CD14-positive monocyte (primary cell): Measurements from ENCODE around the gene NXPH1. TPM values are rescaled to one million over a fixed set of nuclear protein-coding genes. Genes with fewer than 3 reads are reported as not detected.

Source experiments
- DNase-seq, 3 donors: peaks; one replicate each; pipeline ENCODE4 v3.0.0-alpha.2; 2011 to 2022
- H2AFZ ChIP-seq: 2 replicates; pipeline ENCODE4 v1.6.0; 2012; ENCODE audit warnings: mild to moderate bottlenecking, low read depth, low read length, inconsistent platforms; ENCODE audit not compliant: insufficient read depth, poor library complexity, severe bottlenecking
- H3K27ac ChIP-seq, 2 donors: 1 replicate in 1 of 2; 2 replicates in 1 of 2; pipeline ENCODE4 v1.5.1; 2012 to 2013; ENCODE audit warnings: low read length in 2 of 2, control low read depth in 1 of 2, inconsistent platforms in 1 of 2, low read depth in 1 of 2, mild to moderate bottlenecking in 1 of 2
- H3K27me3 ChIP-seq, 2 donors: one replicate each; pipeline versions ENCODE4 v1.6.0 to v1.6.1; 2011 to 2013; ENCODE audit warnings: low read length in 2 of 2; ENCODE audit not compliant: control insufficient read depth in 2 of 2, insufficient read depth in 2 of 2
- H3K36me3 ChIP-seq, 2 donors: replicated peaks in 1 of 2; 1 replicate in 1 of 2; 2 replicates in 1 of 2; pipeline versions ENCODE4 v1.5.1 to v1.6.1; 2012 to 2013; ENCODE audit warnings: low read length in 2 of 2, control low read depth in 1 of 2, inconsistent platforms in 1 of 2, mild to moderate bottlenecking in 1 of 2; ENCODE audit not compliant: insufficient read depth in 2 of 2, control insufficient read depth in 1 of 2
- H3K4me1 ChIP-seq, 2 donors: 1 replicate in 1 of 2; 2 replicates in 1 of 2; pipeline versions ENCODE4 v1.5.1 to v1.6.1; 2012 to 2013; ENCODE audit warnings: low read length in 2 of 2, control low read depth in 1 of 2, inconsistent platforms in 1 of 2, mild to moderate bottlenecking in 1 of 2, moderate library complexity in 1 of 2; ENCODE audit not compliant: insufficient read depth in 2 of 2, control insufficient read depth in 1 of 2
- H3K4me2 ChIP-seq: replicated peaks from 2 replicates; pipeline ENCODE3; 2012; ENCODE audit warnings: low read length, moderate library complexity, mild to moderate bottlenecking; ENCODE audit not compliant: poor library complexity, severe bottlenecking; ENCODE audit errors: extremely low read depth
- H3K4me3 ChIP-seq, 3 experiments: fragments of 200-600 bp in 1 of 3; sonication (generic) in 1 of 3; replicated peaks in 1 of 3; 1 replicate in 2 of 3; 2 replicates in 1 of 3; pipeline ENCODE4 v1.5.1; 2011 to 2013; ENCODE audit warnings: low read length in 3 of 3, mild to moderate bottlenecking in 3 of 3, control low read depth in 2 of 3, low read depth in 2 of 3, inconsistent platforms in 1 of 3, moderate library complexity in 1 of 3
- H3K79me2 ChIP-seq: 2 replicates; pipeline ENCODE4 v1.6.0; 2012; ENCODE audit warnings: mild to moderate bottlenecking, control low read depth, inconsistent platforms, low read length, moderate library complexity; ENCODE audit not compliant: insufficient read depth
- H3K9ac ChIP-seq: 2 replicates; pipeline ENCODE4 v1.6.0; 2017; ENCODE audit warnings: low read length, mild to moderate bottlenecking; ENCODE audit not compliant: insufficient read depth, poor library complexity, severe bottlenecking
- H3K9me3 ChIP-seq, 2 donors: replicated peaks in 1 of 2; 1 replicate in 1 of 2; 2 replicates in 1 of 2; pipeline versions ENCODE4 v1.5.1 to v1.6.1; 2012 to 2013; ENCODE audit warnings: low read length in 2 of 2, control low read depth in 1 of 2; ENCODE audit not compliant: control insufficient read depth in 1 of 2, insufficient read depth in 1 of 2
- H4K20me1 ChIP-seq: 2 replicates; pipeline ENCODE4 v1.6.0; 2012; ENCODE audit warnings: mild to moderate bottlenecking, low read length, control low read depth, moderate library complexity; ENCODE audit not compliant: insufficient read depth
- H3K27ac Mint-ChIP-seq, 7 donors: one replicate each; pipeline ENCODE4 v1.8.0; 2020; ENCODE audit warnings: mild to moderate bottlenecking in 7 of 7, mixed read lengths in 7 of 7, moderate library complexity in 6 of 7, inconsistent platforms in 2 of 7
- H3K27me3 Mint-ChIP-seq, 3 donors: one replicate each; pipeline ENCODE4 v1.8.0; 2021 to 2022; ENCODE audit warnings: low read depth in 3 of 3, mild to moderate bottlenecking in 3 of 3, mixed read lengths in 3 of 3, moderate library complexity in 3 of 3, inconsistent platforms in 1 of 3
- H3K36me3 Mint-ChIP-seq, 2 donors: one replicate each; pipeline ENCODE4 v1.8.0; 2020; ENCODE audit warnings: mixed read lengths in 2 of 2, inconsistent platforms in 1 of 2, mild to moderate bottlenecking in 1 of 2
- H3K4me1 Mint-ChIP-seq: one replicate; pipeline ENCODE4 v1.8.0; 2020; ENCODE audit warnings: mild to moderate bottlenecking, mixed read lengths
- H3K4me3 Mint-ChIP-seq, 2 donors: one replicate each; pipeline ENCODE4 v1.8.0; 2020; ENCODE audit warnings: mild to moderate bottlenecking in 2 of 2, mixed read lengths in 2 of 2, moderate library complexity in 1 of 2
- H3K9me3 Mint-ChIP-seq, 7 donors: one replicate each; pipeline ENCODE4 v1.8.0; 2020 to 2022; ENCODE audit warnings: mixed read lengths in 7 of 7, mild to moderate bottlenecking in 6 of 7, moderate library complexity in 6 of 7, inconsistent platforms in 2 of 7
- CTCF ChIP-seq: fragments of 200-600 bp; IDR thresholded peaks from one replicate; pipeline ENCODE4 v1.8.0; 2022; ENCODE audit warnings: antibody characterized with exemption, mild to moderate bottlenecking
- WGBS: methylation state at CpG from one replicate; pipeline ENCODE4 v1.1.5; 2013; ENCODE audit warnings: missing lambda C conversion rate; ENCODE audit not compliant: insufficient coverage; 5-methylcytosine and 5-hydroxymethylcytosine counted together
- intact Hi-C, 2 donors: fragments of 100-400 bp; cut with micrococcal nuclease; formaldehyde crosslinking; loops; one replicate each; pipeline versions ENCODE4 v1.15.0 to v1.15.1; 2023
- polyA plus RNA-seq, 3 donors: library from polyadenylated mRNA; depleted of rRNA in 1 of 3; unstranded in 2 of 3; stranded (reverse) in 1 of 3; fragments of 300-500 nt in 2 of 3; fragments of >200 nt in 1 of 3; fragmentation: Illumina TruSeq in 2 of 3; gene quantifications; 1 replicate in 2 of 3; 2 replicates in 1 of 3; pipeline ENCODE4 v1.2.3, GENCODE V29; 2012 to 2021

Gene NXPH1
- polyA plus RNA-seq, 3 donors, result not detected

GRCh38 chr7:8605221-8605620 lies 171.8 kb downstream of the NXPH1 start:
- Mint-ChIP-seq H3K27me3 (peaks cover 0 to 2% (median 2%) of the 10 kb centered on the region in 3 donors), H3K4me1 (no peaks in the 10 kb centered on the region), H3K9me3 (peaks cover 0 to 7% (median 2%) of the 10 kb centered on the region in 7 donors), H3K4me3 (no peak overlapping the region), H3K27ac (no peak overlapping the region), H3K36me3 (no peaks in the 10 kb centered on the region)
- WGBS, result no CpG with 5 or more reads among the region's 1 CpG
- intact Hi-C loops, result no loop called here
- H3K4me1 ChIP-seq, result no peaks in the 10 kb centered on the region
- no peaks in the 10 kb centered on the region for H3K79me2 ChIP-seq
- H2AFZ ChIP-seq, result no peak overlapping the region
- TF ChIP-seq CTCF, result no peak
- no peak overlapping the region for H3K4me3 ChIP-seq
- no peaks in the 10 kb centered on the region for H3K27me3 ChIP-seq
- H4K20me1 ChIP-seq, result no peaks in the 10 kb centered on the region
- no peak overlapping the region for H3K9ac ChIP-seq
- no peak overlapping the region for H3K4me2 ChIP-seq
- no peak for DNase-seq
- H3K36me3 ChIP-seq, result no peaks in the 10 kb centered on the region
- no peak overlapping the region for H3K27ac ChIP-seq
- peaks cover 0 to 2% of the 10 kb centered on the region in 2 donors for H3K9me3 ChIP-seq

- DNase-seq, result no peak
- Mint-ChIP-seq H3K27ac (no peak overlapping the region), H3K27me3 (peaks cover 0 to 3% (median 0%) of the 10 kb centered on the region in 3 donors), H3K9me3 (peaks cover 0 to 3% (median 0%) of the 10 kb centered on the region in 7 donors), H3K4me1 (no peaks in the 10 kb centered on the region), H3K4me3 (no peak overlapping the region), H3K36me3 (no peaks in the 10 kb centered on the region)
- Histone ChIP-seq H3K4me1 (no peaks in the 10 kb centered on the region), H4K20me1 (no peaks in the 10 kb centered on the region), H3K36me3 (no peaks in the 10 kb centered on the region), H3K79me2 (no peaks in the 10 kb centered on the region), H3K27ac (no peak overlapping the region), H3K9ac (no peak overlapping the region), H3K9me3 (no peaks in the 10 kb centered on the region), H2AFZ (no peak overlapping the region), H3K27me3 (no peaks in the 10 kb centered on the region), H3K4me3 (no peak overlapping the region), H3K4me2 (no peak overlapping the region)
- no peak for TF ChIP-seq CTCF
- no CpG with 5 or more reads among the region's 1 CpG for WGBS
- intact Hi-C loops, result no loop called here
Observed at GRCh38 chr7:8612584-8612983, 179.2 kb downstream of the NXPH1 start.
